Osteocyte (in vitro differentiated cells): ENCODE data around the gene ROR2. TPM values are rescaled to one million over a fixed set of nuclear protein-coding genes. Genes with fewer than 3 reads are reported as not detected.
A peak's percentile ranks its signal among the peaks of the same experiment; 100 is the strongest.

ENCODE experiments used
- DNase-seq: peaks from one replicate; pipeline ENCODE4 v3.0.0; 2021; ENCODE audit warnings: mixed read lengths; ENCODE audit not compliant: unreplicated experiment; ENCODE audit errors: extremely low spot score
- H3K27ac Mint-ChIP-seq: one replicate; pipeline ENCODE4 v1.8.0; 2021; ENCODE audit warnings: mild to moderate bottlenecking, mixed read lengths; ENCODE audit not compliant: unreplicated experiment
- H3K27me3 Mint-ChIP-seq: one replicate; pipeline ENCODE4 v1.8.0; 2021; ENCODE audit warnings: mixed read lengths; ENCODE audit not compliant: unreplicated experiment
- H3K36me3 Mint-ChIP-seq: one replicate; pipeline ENCODE4 v1.8.0; 2021; ENCODE audit warnings: mixed read lengths; ENCODE audit not compliant: unreplicated experiment
- H3K4me1 Mint-ChIP-seq: one replicate; pipeline ENCODE4 v1.8.0; 2021; ENCODE audit warnings: mixed read lengths; ENCODE audit not compliant: unreplicated experiment
- H3K4me3 Mint-ChIP-seq: one replicate; pipeline ENCODE4 v1.8.0; 2021; ENCODE audit warnings: mild to moderate bottlenecking, moderate library complexity, mixed read lengths; ENCODE audit not compliant: unreplicated experiment
- H3K9me3 Mint-ChIP-seq: one replicate; pipeline ENCODE4 v1.8.0; 2021; ENCODE audit warnings: mixed read lengths; ENCODE audit not compliant: unreplicated experiment
- total RNA-seq: library from RNA; stranded (reverse); gene quantifications from 2 replicates; pipeline ENCODE4 v1.2.1, GENCODE V29; 2021
- TF ChIP-seq, protein P1 (sequence below): fragments of 200-600 bp; sonication (generic); IDR thresholded peaks from 2 replicates; pipeline ENCODE4 v1.5.0; 2021; ENCODE audit warnings: antibody characterized with exemption, mild to moderate bottlenecking, moderate library complexity

The ROR2 gene
- total RNA-seq, 1 donor from 2014 or later, result 48.2 TPM

DNA sequence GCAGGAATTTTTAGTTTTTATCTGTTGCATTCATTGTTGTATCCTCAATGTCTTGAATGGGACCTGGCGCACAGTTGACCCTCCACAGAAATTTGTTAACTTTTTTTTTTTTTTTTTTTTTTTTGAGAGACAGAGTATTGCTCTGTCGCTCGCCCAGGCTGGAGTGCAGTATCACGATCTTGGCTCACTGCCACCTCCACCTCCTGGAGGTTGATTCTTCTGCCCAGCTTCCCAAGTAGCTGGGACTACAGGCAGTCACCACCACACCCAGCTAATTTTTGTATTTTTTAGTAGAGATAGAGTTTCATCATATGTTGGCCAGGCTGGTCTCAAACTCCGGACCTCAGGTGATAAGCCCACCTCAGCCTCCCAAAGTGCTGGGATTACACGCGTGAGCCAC, 205.9 kb downstream of the ROR2 start:
- TF ChIP-seq, protein P1, sequence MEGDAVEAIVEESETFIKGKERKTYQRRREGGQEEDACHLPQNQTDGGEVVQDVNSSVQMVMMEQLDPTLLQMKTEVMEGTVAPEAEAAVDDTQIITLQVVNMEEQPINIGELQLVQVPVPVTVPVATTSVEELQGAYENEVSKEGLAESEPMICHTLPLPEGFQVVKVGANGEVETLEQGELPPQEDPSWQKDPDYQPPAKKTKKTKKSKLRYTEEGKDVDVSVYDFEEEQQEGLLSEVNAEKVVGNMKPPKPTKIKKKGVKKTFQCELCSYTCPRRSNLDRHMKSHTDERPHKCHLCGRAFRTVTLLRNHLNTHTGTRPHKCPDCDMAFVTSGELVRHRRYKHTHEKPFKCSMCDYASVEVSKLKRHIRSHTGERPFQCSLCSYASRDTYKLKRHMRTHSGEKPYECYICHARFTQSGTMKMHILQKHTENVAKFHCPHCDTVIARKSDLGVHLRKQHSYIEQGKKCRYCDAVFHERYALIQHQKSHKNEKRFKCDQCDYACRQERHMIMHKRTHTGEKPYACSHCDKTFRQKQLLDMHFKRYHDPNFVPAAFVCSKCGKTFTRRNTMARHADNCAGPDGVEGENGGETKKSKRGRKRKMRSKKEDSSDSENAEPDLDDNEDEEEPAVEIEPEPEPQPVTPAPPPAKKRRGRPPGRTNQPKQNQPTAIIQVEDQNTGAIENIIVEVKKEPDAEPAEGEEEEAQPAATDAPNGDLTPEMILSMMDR, result no peak
- DNase-seq, result no peak
- Mint-ChIP-seq H3K27ac (no peak overlapping the region), H3K9me3 (no peaks in the 10 kb centered on the region), H3K27me3 (no peaks in the 10 kb centered on the region), H3K4me3 (no peak overlapping the region), H3K4me1 (peaks cover 4% of the 10 kb centered on the region), H3K36me3 (peaks cover 8% of the 10 kb centered on the region)

- TF ChIP-seq, protein P1, result no peak
- no peak overlapping the region for H3K27ac Mint-ChIP-seq
- H3K9me3 Mint-ChIP-seq, result no peaks in the 10 kb centered on the region
- no peak for DNase-seq
- no peaks in the 10 kb centered on the region for H3K4me1 Mint-ChIP-seq
- H3K27me3 Mint-ChIP-seq, result no peaks in the 10 kb centered on the region
- H3K36me3 Mint-ChIP-seq, result peaks cover 15% of the 10 kb centered on the region
- H3K4me3 Mint-ChIP-seq, result no peak overlapping the region
Measured at GRCh38 chr9:91741522-91741921, 208.5 kb downstream of the ROR2 start.

GRCh38 chr9:91740701-91741100, 209.3 kb downstream of the ROR2 start:
- Mint-ChIP-seq H3K4me1 (no peaks in the 10 kb centered on the region), H3K36me3 (peaks cover 16% of the 10 kb centered on the region), H3K27ac (no peak overlapping the region), H3K9me3 (no peaks in the 10 kb centered on the region), H3K4me3 (no peak overlapping the region), H3K27me3 (no peaks in the 10 kb centered on the region)
- DNase-seq, result no peak
- TF ChIP-seq, protein P1, result peak; percentile 29

DNA sequence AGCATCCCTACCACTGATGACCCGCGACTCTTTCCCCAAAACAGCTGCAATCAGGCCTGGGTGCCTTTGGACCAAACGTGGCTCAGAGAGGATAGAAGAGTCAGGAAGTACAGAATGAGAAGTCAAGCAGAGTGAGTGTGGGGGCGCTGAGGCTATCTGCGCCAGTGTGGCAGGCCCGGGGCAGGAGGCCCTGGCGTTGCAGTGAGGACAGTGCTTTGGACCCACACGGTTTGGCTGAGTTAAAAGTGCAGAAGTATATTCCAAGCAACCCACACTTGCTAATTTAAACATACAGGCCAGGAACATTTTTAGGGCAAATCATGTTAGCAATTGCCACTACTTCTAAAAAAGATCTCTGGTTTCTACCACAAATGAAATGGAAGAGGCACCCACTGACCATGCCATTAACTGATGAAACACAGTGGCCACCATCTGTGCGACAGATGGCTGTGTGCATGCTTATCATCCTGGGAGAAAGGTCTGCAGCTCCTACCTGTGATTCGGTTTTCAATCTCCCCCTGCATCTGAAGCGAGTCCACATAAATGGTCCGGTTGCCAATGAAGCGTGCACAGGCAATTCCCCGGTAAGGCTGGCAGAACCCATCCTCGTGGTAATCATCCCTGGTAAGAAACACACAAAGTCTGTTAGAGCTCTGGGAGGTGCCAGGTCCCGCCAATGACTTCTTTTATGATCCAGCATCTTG, 213.0 kb downstream of the ROR2 start:
- TF ChIP-seq, protein P1, result no peak
- no peak for DNase-seq
- Mint-ChIP-seq H3K4me3 (no peak overlapping the region), H3K27ac (no peak overlapping the region), H3K36me3 (peaks cover 13% of the 10 kb centered on the region), H3K27me3 (no peaks in the 10 kb centered on the region), H3K4me1 (peaks cover 3% of the 10 kb centered on the region), H3K9me3 (no peaks in the 10 kb centered on the region)

DNA sequence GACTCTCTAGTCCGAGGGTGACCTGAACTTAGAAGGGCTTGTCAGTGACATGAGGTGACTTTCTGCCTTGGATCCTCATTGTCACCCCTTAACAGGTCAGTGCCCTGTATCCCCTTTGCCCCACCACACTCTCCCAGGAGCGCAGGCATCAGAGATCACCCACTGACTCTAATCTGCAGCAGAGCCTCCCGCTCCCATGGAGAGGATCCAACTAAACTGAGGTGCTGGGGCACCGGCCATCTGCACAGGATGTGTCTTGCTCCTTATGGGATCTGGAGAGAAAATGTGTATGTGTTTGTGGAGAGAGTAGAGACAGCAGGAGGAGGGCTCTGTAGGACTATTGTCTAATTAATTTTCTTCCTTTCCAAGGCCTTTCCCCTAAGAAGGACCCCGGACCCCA, 213.7 kb downstream of the ROR2 start:
- Mint-ChIP-seq H3K27me3 (no peaks in the 10 kb centered on the region), H3K4me1 (peaks cover 3% of the 10 kb centered on the region), H3K27ac (no peak overlapping the region), H3K36me3 (peaks cover 13% of the 10 kb centered on the region), H3K4me3 (no peak overlapping the region), H3K9me3 (no peaks in the 10 kb centered on the region)
- TF ChIP-seq, protein P1, result no peak
- no peak for DNase-seq
